Loucy (cell line): ENCODE measurements around the gene LTB.

Experiments used
- EZH2phosphoT487 ChIP-seq: fragments of 200-600 bp; IDR thresholded peaks from 2 replicates; pipeline ENCODE4 v1.6.1; 2018; ENCODE audit warnings: antibody characterized with exemption, mild to moderate bottlenecking, moderate library complexity, borderline replicate concordance
- TF ChIP-seq, protein P1 (sequence below): fragments of 200-600 bp; sonication (generic); conservative IDR thresholded peaks from 2 replicates; pipeline ENCODE4 v1.5.1; 2014; ENCODE audit warnings: mild to moderate bottlenecking, antibody characterized with exemption, low read length

GRCh38 chr6:31581434-31582229 lies 592 bp downstream of the LTB start:
- TF ChIP-seq, protein P1, sequence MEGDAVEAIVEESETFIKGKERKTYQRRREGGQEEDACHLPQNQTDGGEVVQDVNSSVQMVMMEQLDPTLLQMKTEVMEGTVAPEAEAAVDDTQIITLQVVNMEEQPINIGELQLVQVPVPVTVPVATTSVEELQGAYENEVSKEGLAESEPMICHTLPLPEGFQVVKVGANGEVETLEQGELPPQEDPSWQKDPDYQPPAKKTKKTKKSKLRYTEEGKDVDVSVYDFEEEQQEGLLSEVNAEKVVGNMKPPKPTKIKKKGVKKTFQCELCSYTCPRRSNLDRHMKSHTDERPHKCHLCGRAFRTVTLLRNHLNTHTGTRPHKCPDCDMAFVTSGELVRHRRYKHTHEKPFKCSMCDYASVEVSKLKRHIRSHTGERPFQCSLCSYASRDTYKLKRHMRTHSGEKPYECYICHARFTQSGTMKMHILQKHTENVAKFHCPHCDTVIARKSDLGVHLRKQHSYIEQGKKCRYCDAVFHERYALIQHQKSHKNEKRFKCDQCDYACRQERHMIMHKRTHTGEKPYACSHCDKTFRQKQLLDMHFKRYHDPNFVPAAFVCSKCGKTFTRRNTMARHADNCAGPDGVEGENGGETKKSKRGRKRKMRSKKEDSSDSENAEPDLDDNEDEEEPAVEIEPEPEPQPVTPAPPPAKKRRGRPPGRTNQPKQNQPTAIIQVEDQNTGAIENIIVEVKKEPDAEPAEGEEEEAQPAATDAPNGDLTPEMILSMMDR = no peak
- TF ChIP-seq EZH2phosphoT487 = no peak
